GM23248 (cell line): Measurements from ENCODE around the gene NRCAM. TPM values are rescaled to one million over a fixed set of nuclear protein-coding genes. Genes with fewer than 3 reads are reported as not detected.

ENCODE experiments used
- DNase-seq: peaks from one replicate; pipeline ENCODE4 v3.0.0-alpha.2; 2015
- H2AFZ ChIP-seq: fragments of 200-600 bp; sonication (generic); 2 replicates; pipeline ENCODE4 v1.6.1; 2016; ENCODE audit warnings: antibody characterized with exemption
- H3F3A ChIP-seq: fragments of 200-600 bp; sonication (generic); 2 replicates; pipeline ENCODE4 v1.6.1; 2016; ENCODE audit warnings: mild to moderate bottlenecking, antibody characterized with exemption, mixed run types; ENCODE audit not compliant: insufficient read depth
- H3K27ac ChIP-seq: fragments of 200-600 bp; sonication (generic); 2 replicates; pipeline ENCODE4 v1.5.1; 2016; ENCODE audit warnings: mild to moderate bottlenecking
- H3K27me3 ChIP-seq: fragments of 200-600 bp; sonication (generic); replicated peaks from 2 replicates; pipeline ENCODE4 v1.6.1; 2016; ENCODE audit warnings: mild to moderate bottlenecking; ENCODE audit not compliant: insufficient read depth
- H3K36me3 ChIP-seq: fragments of 200-600 bp; sonication (generic); 2 replicates; pipeline ENCODE4 v1.6.1; 2016; ENCODE audit warnings: low read depth, mild to moderate bottlenecking
- H3K4me1 ChIP-seq: fragments of 200-600 bp; sonication (generic); 2 replicates; pipeline ENCODE4 v1.6.1; 2016; ENCODE audit warnings: mild to moderate bottlenecking; ENCODE audit not compliant: insufficient read depth
- H3K4me2 ChIP-seq: fragments of 200-600 bp; sonication (generic); one replicate; pipeline ENCODE4 v1.6.1; 2016; ENCODE audit warnings: mild to moderate bottlenecking; ENCODE audit not compliant: unreplicated experiment
- H3K4me3 ChIP-seq: fragments of 200-600 bp; sonication (generic); 2 replicates; pipeline ENCODE4 v1.5.1; 2016; ENCODE audit warnings: mild to moderate bottlenecking
- H3K79me2 ChIP-seq: fragments of 200-600 bp; sonication (generic); 2 replicates; pipeline ENCODE4 v1.6.1; 2016; ENCODE audit warnings: mild to moderate bottlenecking; ENCODE audit not compliant: insufficient read depth
- H3K9ac ChIP-seq: fragments of 200-600 bp; sonication (generic); 2 replicates; pipeline ENCODE4 v1.6.1; 2016; ENCODE audit warnings: mild to moderate bottlenecking
- H3K9me2 ChIP-seq: fragments of 200-600 bp; sonication (generic); 2 replicates; pipeline ENCODE4 v1.6.1; 2016; ENCODE audit warnings: mixed run types, mild to moderate bottlenecking, moderate library complexity; ENCODE audit not compliant: insufficient read depth
- H3K9me3 ChIP-seq: fragments of 200-600 bp; sonication (generic); one replicate; pipeline ENCODE4 v1.6.1; 2017; ENCODE audit warnings: low read depth
- H4K20me1 ChIP-seq: fragments of 200-600 bp; sonication (generic); 2 replicates; pipeline ENCODE4 v1.6.0; 2016; ENCODE audit not compliant: insufficient read depth
- EZH2 ChIP-seq: fragments of 200-600 bp; sonication (generic); IDR thresholded peaks from 2 replicates; pipeline ENCODE4 v1.6.1; 2018; ENCODE audit warnings: antibody characterized with exemption, mild to moderate bottlenecking; ENCODE audit not compliant: insufficient read depth, poor library complexity, severe bottlenecking
- EZH2phosphoT487 ChIP-seq: fragments of 200-600 bp; sonication (generic); IDR thresholded peaks from 2 replicates; pipeline ENCODE4 v1.6.1; 2018; ENCODE audit warnings: antibody characterized with exemption, moderate library complexity, mild to moderate bottlenecking, low read depth; ENCODE audit not compliant: insufficient read depth
- WGBS, 2 experiments: methylation state at CpG; one replicate each; pipeline ENCODE4 v1.1.6; 2015 to 2017; ENCODE audit warnings: low lambda C conversion rate in 2 of 2, low coverage in 1 of 2; ENCODE audit errors: missing lambda C conversion rate in 2 of 2; 5-methylcytosine and 5-hydroxymethylcytosine counted together
- in situ Hi-C: fragments of 300-500 bp; cut with MboI; formaldehyde crosslinking; loops from 2 replicates; pipeline ENCODE4 v1.15.0; 2020
- polyA plus RNA-seq: library from polyadenylated mRNA; unstranded; fragments of >200 nt; fragmentation: Nextera tagmentation; extraction: Ambion mirVana; gene quantifications from 2 replicates; pipeline ENCODE4 v1.2.1, GENCODE V29; 2016
- total RNA-seq: library from RNA; depleted of rRNA; stranded (reverse); fragments of >200 nt; shearing (Covaris generic); gene quantifications from 2 replicates; pipeline ENCODE4 v1.2.3, GENCODE V29; 2014

NRCAM gene
- total and polyA plus RNA-seq, 2 experiments from 2014 or later: 5.1 to 7.0 TPM

- Histone ChIP-seq H3K9me2 (no peaks in the 10 kb centered on the region), H3K79me2 (no peaks in the 10 kb centered on the region), H3K4me3 (no peak overlapping the region), H3K36me3 (no peaks in the 10 kb centered on the region), H3K4me1 (no peaks in the 10 kb centered on the region), H3K9me3 (no peaks in the 10 kb centered on the region), H3K9ac (no peak overlapping the region), H3K27me3 (no peaks in the 10 kb centered on the region), H4K20me1 (no peaks in the 10 kb centered on the region), H3F3A (no peaks in the 10 kb centered on the region), H3K4me2 (no peak overlapping the region), H2AFZ (no peak overlapping the region), H3K27ac (no peak overlapping the region)
- no peak for TF ChIP-seq EZH2phosphoT487
- TF ChIP-seq EZH2: no peak
- no peak for DNase-seq
- WGBS, 2 experiments: 81 to 84% methylated on average over 9 of the region's 9 CpGs
- in situ Hi-C loops: no loop called here
These were observed 169.8 kb downstream of the NRCAM start for GRCh38 chr7:108286290-108286904.

GRCh38 chr7:108285778-108286177, 170.5 kb downstream of the NRCAM start:
- Histone ChIP-seq H3K9me3 (no peaks in the 10 kb centered on the region), H3K79me2 (no peaks in the 10 kb centered on the region), H3K27me3 (no peaks in the 10 kb centered on the region), H4K20me1 (no peaks in the 10 kb centered on the region), H3K27ac (no peak overlapping the region), H3K4me3 (no peak overlapping the region), H3K9me2 (no peaks in the 10 kb centered on the region), H3K4me1 (no peaks in the 10 kb centered on the region), H2AFZ (no peak overlapping the region), H3K36me3 (no peaks in the 10 kb centered on the region), H3K4me2 (no peak overlapping the region), H3K9ac (no peak overlapping the region), H3F3A (no peaks in the 10 kb centered on the region)
- no peak for TF ChIP-seq EZH2
- TF ChIP-seq EZH2phosphoT487: no peak
- WGBS, 2 experiments: 55 to 56% methylated on average over 2 of the region's 2 CpGs
- in situ Hi-C loops: no loop called here
- no peak for DNase-seq

GRCh38 chr7:108285003-108285368, 171.2 kb downstream of the NRCAM start:
- WGBS, 2 experiments: 90 to 93% methylated on average over 2 of the region's 2 CpGs
- H3K9me3 ChIP-seq: no peaks in the 10 kb centered on the region
- no peaks in the 10 kb centered on the region for H3F3A ChIP-seq
- no peaks in the 10 kb centered on the region for H3K79me2 ChIP-seq
- no peak overlapping the region for H3K9ac ChIP-seq
- H3K9me2 ChIP-seq: no peaks in the 10 kb centered on the region
- DNase-seq: no peak
- no peaks in the 10 kb centered on the region for H4K20me1 ChIP-seq
- H3K27me3 ChIP-seq: no peaks in the 10 kb centered on the region
- no peaks in the 10 kb centered on the region for H3K4me1 ChIP-seq
- in situ Hi-C loops: no loop called here
- no peak overlapping the region for H2AFZ ChIP-seq
- no peak overlapping the region for H3K4me2 ChIP-seq
- no peaks in the 10 kb centered on the region for H3K36me3 ChIP-seq
- H3K4me3 ChIP-seq: no peak overlapping the region
- TF ChIP-seq EZH2: no peak
- TF ChIP-seq EZH2phosphoT487: no peak
- H3K27ac ChIP-seq: no peak overlapping the region

- Histone ChIP-seq H4K20me1 (no peaks in the 10 kb centered on the region), H3F3A (no peaks in the 10 kb centered on the region), H3K9ac (no peak overlapping the region), H2AFZ (no peak overlapping the region), H3K4me3 (no peak overlapping the region), H3K4me2 (no peak overlapping the region), H3K4me1 (no peaks in the 10 kb centered on the region), H3K36me3 (no peaks in the 10 kb centered on the region), H3K79me2 (no peaks in the 10 kb centered on the region), H3K9me2 (no peaks in the 10 kb centered on the region), H3K9me3 (no peaks in the 10 kb centered on the region), H3K27me3 (no peaks in the 10 kb centered on the region), H3K27ac (no peak overlapping the region)
- 63 to 73% methylated on average over 6 of the region's 6 CpGs for WGBS, 2 experiments
- in situ Hi-C loops: no loop called here
- TF ChIP-seq EZH2 (no peak), EZH2phosphoT487 (no peak)
- no peak for DNase-seq
These were observed 171.8 kb downstream of the NRCAM start for GRCh38 chr7:108284349-108285002.
